Caco-2 (cell line): ENCODE results near the gene CMSS1. TPM values are rescaled to one million over a fixed set of nuclear protein-coding genes. Genes with fewer than 3 reads are reported as not detected.

Source experiments
- BruUV-seq: library from RNA; stranded (reverse); fragments of 400-500 nt; replicated peaks from 2 replicates; lab custom pipeline; 2021; lab: Mats Ljungman, UMichigan
- CTCF ChIA-PET: fragments of 300-600 bp; sonication (Branson Sonifier 250); formaldehyde crosslinking; loops from one replicate; lab custom pipeline; 2022; ENCODE audit warnings: antibody characterized with exemption; lab: Charles Lee
- POLR2A ChIA-PET: fragments of 300-600 bp; sonication (Branson Sonifier 250); formaldehyde crosslinking; loops from one replicate; lab custom pipeline; 2022; ENCODE audit warnings: antibody characterized with exemption; lab: Charles Lee
- DNase-seq, 2 experiments: peaks; one replicate each; pipeline versions ENCODE4 v3.0.0 to v3.0.0-alpha.2; 2020 to 2022
- H3K27me3 ChIP-seq: replicated peaks from 2 replicates; pipeline ENCODE4 v1.6.0; 2011; ENCODE audit warnings: low read length; ENCODE audit not compliant: control insufficient read depth, insufficient read depth
- H3K36me3 ChIP-seq: 2 replicates; pipeline ENCODE4 v1.5.1; 2011; ENCODE audit warnings: low read length; ENCODE audit not compliant: control insufficient read depth, insufficient read depth
- H3K4me1 ChIP-seq: fragments of 250-450 bp; sonication (Bioruptor Pico); 2 replicates; pipeline ENCODE4 v1.5.1; 2020; ENCODE audit warnings: mild to moderate bottlenecking
- H3K4me3 ChIP-seq: 2 replicates; pipeline ENCODE4 v1.5.1; 2011; ENCODE audit warnings: low read depth, mild to moderate bottlenecking, control low read depth, low read length
- H3K9me3 ChIP-seq: fragments of 250-450 bp; sonication (Bioruptor Pico); 2 replicates; pipeline ENCODE4 v1.5.1; 2020; ENCODE audit warnings: mild to moderate bottlenecking, moderate library complexity
- H3K27ac Mint-ChIP-seq: one replicate; pipeline ENCODE4 v1.8.0; 2022; ENCODE audit warnings: mixed read lengths; ENCODE audit not compliant: unreplicated experiment
- H3K27me3 Mint-ChIP-seq: one replicate; pipeline ENCODE4 v1.8.0; 2022; ENCODE audit warnings: mixed read lengths; ENCODE audit not compliant: insufficient read depth, unreplicated experiment
- H3K36me3 Mint-ChIP-seq: one replicate; pipeline ENCODE4 v1.8.0; 2022; ENCODE audit warnings: mild to moderate bottlenecking, mixed read lengths; ENCODE audit not compliant: insufficient read depth, unreplicated experiment
- H3K4me1 Mint-ChIP-seq: one replicate; pipeline ENCODE4 v1.8.0; 2022; ENCODE audit warnings: low read depth, mixed read lengths; ENCODE audit not compliant: unreplicated experiment
- H3K4me3 Mint-ChIP-seq: one replicate; pipeline ENCODE4 v1.8.0; 2022; ENCODE audit warnings: mild to moderate bottlenecking, moderate library complexity, mixed read lengths; ENCODE audit not compliant: unreplicated experiment
- H3K9me3 Mint-ChIP-seq: one replicate; pipeline ENCODE4 v1.8.0; 2022; ENCODE audit warnings: mixed read lengths; ENCODE audit not compliant: unreplicated experiment
- intact Hi-C: fragments of 100-400 bp; cut with micrococcal nuclease; formaldehyde crosslinking; loops from one replicate; pipeline ENCODE4 v1.10.0; 2022; ENCODE audit not compliant: unreplicated experiment
- total RNA-seq: library from RNA; stranded (reverse); gene quantifications from 2 replicates; pipeline ENCODE4 v1.2.3, GENCODE V29; 2022
- TF ChIP-seq, protein P1 (sequence below), 2 experiments: fragments of 200-600 bp in 1 of 2; IDR thresholded peaks; 1 replicate in 1 of 2; 2 replicates in 1 of 2; pipeline versions ENCODE4 v1.5.1 to v1.8.0; 2011 to 2022; ENCODE audit warnings: antibody characterized with exemption in 1 of 2, control low read depth in 1 of 2, inconsistent platforms in 1 of 2, low read depth in 1 of 2, low read length in 1 of 2, mild to moderate bottlenecking in 1 of 2, moderate library complexity in 1 of 2; ENCODE audit not compliant: insufficient read depth in 1 of 2, severe bottlenecking in 1 of 2, unreplicated experiment in 1 of 2

Gene CMSS1
- total RNA-seq, 1 experiment from 2014 or later, result 54.4 TPM

GRCh38 chr3:100042166-100042981, 224.7 kb downstream of the CMSS1 start:
- H3K27me3 Mint-ChIP-seq, result no peaks in the 10 kb centered on the region
- BruUV-seq, result no TSS peak
- H3K4me3 ChIP-seq, result no peak overlapping the region
- ChIA-PET CTCF (interaction anchor here (0.9 kb wide), 1 partner anchor 35 kb away, joined by 4 read pairs; no protein-coding TSS in a partner anchor), POLR2A (interaction anchor here (0.6 to 1.1 kb wide), 2 partner anchors 11 to 39 kb away, joined by 4 to 5 read pairs; no protein-coding TSS in a partner anchor)
- DNase-seq, result peak in 1 of 2 experiments; percentile 23
- peaks cover 78% of the 10 kb centered on the region for H3K4me1 ChIP-seq
- H3K36me3 Mint-ChIP-seq, result no peaks in the 10 kb centered on the region
- no peak overlapping the region for H3K4me3 Mint-ChIP-seq
- H3K27me3 ChIP-seq, result no peaks in the 10 kb centered on the region
- H3K27ac Mint-ChIP-seq, result peak overlapping the region; percentile 87
- intact Hi-C loops, result loop anchor here (1.0 kb wide), 2 partner anchors 8 to 12 kb away; no protein-coding TSS in a partner anchor
- H3K4me1 Mint-ChIP-seq, result peaks cover 47% of the 10 kb centered on the region
- TF ChIP-seq, protein P1, sequence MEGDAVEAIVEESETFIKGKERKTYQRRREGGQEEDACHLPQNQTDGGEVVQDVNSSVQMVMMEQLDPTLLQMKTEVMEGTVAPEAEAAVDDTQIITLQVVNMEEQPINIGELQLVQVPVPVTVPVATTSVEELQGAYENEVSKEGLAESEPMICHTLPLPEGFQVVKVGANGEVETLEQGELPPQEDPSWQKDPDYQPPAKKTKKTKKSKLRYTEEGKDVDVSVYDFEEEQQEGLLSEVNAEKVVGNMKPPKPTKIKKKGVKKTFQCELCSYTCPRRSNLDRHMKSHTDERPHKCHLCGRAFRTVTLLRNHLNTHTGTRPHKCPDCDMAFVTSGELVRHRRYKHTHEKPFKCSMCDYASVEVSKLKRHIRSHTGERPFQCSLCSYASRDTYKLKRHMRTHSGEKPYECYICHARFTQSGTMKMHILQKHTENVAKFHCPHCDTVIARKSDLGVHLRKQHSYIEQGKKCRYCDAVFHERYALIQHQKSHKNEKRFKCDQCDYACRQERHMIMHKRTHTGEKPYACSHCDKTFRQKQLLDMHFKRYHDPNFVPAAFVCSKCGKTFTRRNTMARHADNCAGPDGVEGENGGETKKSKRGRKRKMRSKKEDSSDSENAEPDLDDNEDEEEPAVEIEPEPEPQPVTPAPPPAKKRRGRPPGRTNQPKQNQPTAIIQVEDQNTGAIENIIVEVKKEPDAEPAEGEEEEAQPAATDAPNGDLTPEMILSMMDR (IDR thresholded peaks at IDR 0.05; ENCODE audit: insufficient read depth in 1 of 2, low read depth in 1 of 2, low read length in 1 of 2, severe bottlenecking in 1 of 2, unreplicated experiment in 1 of 2), result no peak
- no peaks in the 10 kb centered on the region for H3K9me3 ChIP-seq
- H3K9me3 Mint-ChIP-seq, result no peaks in the 10 kb centered on the region
- H3K36me3 ChIP-seq, result no peaks in the 10 kb centered on the region

DNA sequence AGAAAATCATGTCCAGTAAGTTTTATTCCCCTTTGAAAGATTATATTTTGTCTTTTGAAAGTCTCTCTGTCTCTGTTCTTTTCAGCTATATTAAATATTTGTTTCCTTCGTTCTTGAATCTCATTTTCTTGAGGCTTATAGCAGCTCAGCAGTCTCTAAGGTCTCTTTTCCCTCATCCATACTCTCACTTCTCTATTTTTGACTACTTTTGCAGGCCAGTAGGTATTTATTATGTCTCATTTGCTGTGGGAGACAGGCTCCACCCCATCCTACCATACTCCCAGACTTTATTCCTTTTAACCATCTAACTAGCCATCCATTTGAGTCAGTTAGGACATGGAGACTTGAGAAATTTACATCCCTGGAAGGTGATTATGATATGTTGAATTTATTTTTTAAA, 225.6 kb downstream of the CMSS1 start:
- H3K27ac Mint-ChIP-seq, result peak overlapping the region; percentile 65
- H3K4me3 Mint-ChIP-seq, result no peak overlapping the region
- ChIA-PET CTCF (interaction anchor here (0.9 kb wide), 1 partner anchor 34 kb away, joined by 4 read pairs; no protein-coding TSS in a partner anchor), POLR2A (interaction anchor here (1.1 kb wide), 1 partner anchor 11 kb away, joined by 5 read pairs; no protein-coding TSS in a partner anchor)
- no peaks in the 10 kb centered on the region for H3K9me3 ChIP-seq
- H3K36me3 ChIP-seq, result no peaks in the 10 kb centered on the region
- H3K4me1 ChIP-seq, result peaks cover 87% of the 10 kb centered on the region
- intact Hi-C loops, result no loop called here
- no peaks in the 10 kb centered on the region for H3K36me3 Mint-ChIP-seq
- H3K4me3 ChIP-seq, result no peak overlapping the region
- no peaks in the 10 kb centered on the region for H3K27me3 Mint-ChIP-seq
- DNase-seq, result no peak
- H3K27me3 ChIP-seq, result no peaks in the 10 kb centered on the region
- no peaks in the 10 kb centered on the region for H3K9me3 Mint-ChIP-seq
- BruUV-seq, result no TSS peak
- TF ChIP-seq, protein P1 (IDR thresholded peaks at IDR 0.05; ENCODE audit: insufficient read depth in 1 of 2, low read depth in 1 of 2, low read length in 1 of 2, severe bottlenecking in 1 of 2, unreplicated experiment in 1 of 2), result no peak
- H3K4me1 Mint-ChIP-seq, result peaks cover 53% of the 10 kb centered on the region

DNA sequence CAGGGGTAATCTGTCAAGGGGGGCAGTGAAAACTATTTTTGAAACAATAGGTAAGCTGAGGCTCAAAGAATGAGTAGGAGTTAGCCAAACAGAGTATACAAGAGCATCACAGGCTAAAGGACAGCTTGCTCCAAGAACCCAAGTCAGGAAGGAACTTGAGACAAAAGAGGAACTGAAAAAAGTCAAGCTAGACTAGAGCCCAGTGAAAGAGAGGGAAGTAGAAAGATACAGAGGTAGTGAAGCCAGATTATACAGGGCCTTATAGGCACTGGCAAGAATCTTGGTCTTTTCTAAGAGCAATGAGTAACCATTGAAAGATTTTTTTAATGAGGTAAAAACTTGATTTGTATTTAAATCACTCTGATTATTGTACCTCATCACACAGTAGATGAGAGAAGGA, 226.7 kb downstream of the CMSS1 start:
- Mint-ChIP-seq H3K36me3 (no peaks in the 10 kb centered on the region), H3K4me1 (peaks cover 60% of the 10 kb centered on the region), H3K4me3 (no peak overlapping the region), H3K9me3 (no peaks in the 10 kb centered on the region), H3K27me3 (no peaks in the 10 kb centered on the region), H3K27ac (peak overlapping the region; percentile 86)
- TF ChIP-seq, protein P1 (IDR thresholded peaks at IDR 0.05; ENCODE audit: insufficient read depth in 1 of 2, low read depth in 1 of 2, low read length in 1 of 2, severe bottlenecking in 1 of 2, unreplicated experiment in 1 of 2), result no peak
- Histone ChIP-seq H3K27me3 (no peaks in the 10 kb centered on the region), H3K4me3 (no peak overlapping the region), H3K4me1 (peaks cover 92% of the 10 kb centered on the region), H3K36me3 (no peaks in the 10 kb centered on the region), H3K9me3 (no peaks in the 10 kb centered on the region)
- ChIA-PET POLR2A (no interaction called here), CTCF (no interaction called here)
- intact Hi-C loops, result no loop called here
- BruUV-seq, result no TSS peak
- DNase-seq, result no peak
